ENCODE results near the gene MASP2.
A peak's percentile ranks its signal among the peaks of the same experiment; 100 is the strongest.
"Not testable (repeated sequence)": the region's sequence is repeated elsewhere in the genome, so short reads cannot be mapped to it uniquely, and the experiment has no call there.

The MASP2 gene

DNA sequence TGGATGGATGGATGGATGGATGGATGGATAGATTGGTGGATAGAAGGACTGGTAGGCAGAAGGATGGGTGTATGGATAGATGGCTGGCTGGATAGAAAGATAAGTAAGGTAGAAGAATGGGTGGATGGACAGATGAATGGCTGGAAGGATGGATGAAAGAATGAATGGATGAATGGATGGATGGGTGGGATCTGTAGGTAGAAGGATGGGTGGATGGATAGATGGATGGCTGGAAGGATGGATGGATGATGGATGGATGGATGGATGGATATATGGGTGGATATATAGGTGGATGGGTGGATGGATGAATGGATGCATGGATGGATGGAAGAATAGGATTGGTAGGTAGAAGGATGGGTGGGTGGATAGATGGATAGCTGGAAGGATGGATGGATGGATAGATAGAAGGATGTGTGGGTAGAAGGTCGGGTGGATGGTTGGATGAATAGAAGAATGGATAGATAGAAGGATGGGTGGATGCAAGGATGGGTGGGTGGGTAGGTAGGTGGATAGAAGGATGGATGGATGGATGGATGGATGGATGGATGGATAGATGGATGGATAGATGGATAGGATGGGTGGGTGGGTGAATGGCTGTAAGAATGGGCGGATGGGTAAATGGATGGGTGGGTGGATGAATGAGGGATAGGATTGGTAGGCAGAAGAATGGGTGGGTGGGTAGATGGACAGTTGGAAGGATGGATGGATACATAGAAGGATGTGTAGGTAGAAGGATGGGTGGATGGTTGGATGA, 7.5 kb downstream of the MASP2 start:
- DNase-seq (ENCODE audit: low read depth in 3 of 3), result no peak

DNA sequence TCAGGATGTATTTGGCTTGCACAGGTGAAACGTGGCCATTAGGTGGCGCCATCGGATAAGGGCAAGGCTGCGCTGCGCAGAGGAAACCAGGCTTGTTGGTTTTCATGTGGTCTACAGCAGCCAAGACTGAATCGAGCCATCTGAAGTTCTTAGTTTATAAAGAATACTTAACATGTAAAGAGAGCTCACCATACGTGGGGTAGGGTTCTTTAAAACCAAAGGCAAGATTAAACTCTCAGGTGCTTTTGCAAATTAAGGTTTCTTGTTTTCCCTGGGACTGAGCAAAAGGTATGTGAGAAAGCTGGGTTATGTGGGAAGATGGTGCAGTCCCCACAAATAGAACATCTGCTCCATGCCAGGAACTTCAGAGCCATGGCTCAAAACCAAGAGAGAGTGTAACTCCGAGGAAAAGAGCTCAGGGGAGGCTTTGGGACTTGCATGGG, 9.3 kb downstream of the MASP2 start:
- peak; percentile 78 to 87 (median 86) for DNase-seq (ENCODE audit: low read depth in 3 of 3)

GRCh38 chr1:11037019-11037739, 9.9 kb downstream of the MASP2 start:
- DNase-seq (ENCODE audit: low read depth in 3 of 3), result not testable (repeated sequence)

DNA sequence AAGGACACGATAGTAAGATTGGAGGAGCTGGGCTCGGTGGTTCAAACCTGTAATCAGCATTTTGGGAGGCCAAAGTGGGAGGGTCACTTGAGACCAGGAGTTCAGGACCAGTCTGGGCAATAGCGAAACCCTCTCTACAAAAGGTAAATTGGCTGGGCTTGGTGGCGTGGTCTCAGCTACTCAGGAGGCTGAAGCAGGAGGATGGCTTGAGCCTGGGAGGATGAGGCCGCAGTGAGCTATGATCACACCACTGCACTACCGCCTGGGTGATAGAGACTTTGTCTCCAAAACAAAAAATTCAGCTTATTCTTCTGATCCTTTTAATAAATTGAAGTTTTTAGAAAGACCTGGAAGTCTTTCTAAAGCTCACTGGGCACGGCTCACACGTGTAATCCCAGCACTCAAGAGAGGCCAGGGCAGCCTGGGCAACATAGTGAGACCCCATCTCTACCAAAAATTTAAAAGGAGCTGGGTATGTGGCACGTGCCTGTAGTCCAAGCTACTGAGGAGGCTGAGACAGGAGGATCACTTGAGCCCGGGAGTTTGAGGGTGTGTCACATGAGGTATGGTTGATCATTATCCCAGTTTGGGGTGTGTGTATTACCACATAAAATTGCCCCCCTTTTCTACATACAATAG, 15.3 kb downstream of the MASP2 start:
- DNase-seq (ENCODE audit: low read depth in 3 of 3), result no peak

GRCh38 chr1:11030865-11031264, 16.2 kb downstream of the MASP2 start:
- DNase-seq (ENCODE audit: low read depth in 3 of 3), result no peak

GRCh38 chr1:11028018-11028417, 19.0 kb downstream of the MASP2 start:
- no peak for DNase-seq (ENCODE audit: low read depth in 3 of 3)

DNA sequence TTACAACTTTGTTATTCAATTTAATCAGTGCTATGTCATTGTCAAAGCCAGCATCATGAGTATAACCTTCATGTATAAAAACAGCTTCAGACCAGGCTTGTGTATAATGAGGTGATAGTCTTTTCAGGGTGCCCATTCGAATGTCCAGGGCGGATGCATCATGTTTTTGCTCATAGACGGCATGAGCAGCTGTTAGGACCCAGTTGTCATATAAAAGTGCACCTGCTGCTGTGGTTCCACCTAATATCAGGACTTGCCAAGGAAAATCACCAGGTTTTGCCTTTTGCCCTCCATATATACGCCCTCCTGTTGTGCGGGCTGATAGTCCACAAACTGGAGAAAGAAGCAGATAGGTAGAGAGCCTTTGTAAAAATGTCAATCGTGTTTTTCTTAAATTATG, 19.7 kb downstream of the MASP2 start:
- DNase-seq (ENCODE audit: low read depth in 3 of 3), result no peak

DNA sequence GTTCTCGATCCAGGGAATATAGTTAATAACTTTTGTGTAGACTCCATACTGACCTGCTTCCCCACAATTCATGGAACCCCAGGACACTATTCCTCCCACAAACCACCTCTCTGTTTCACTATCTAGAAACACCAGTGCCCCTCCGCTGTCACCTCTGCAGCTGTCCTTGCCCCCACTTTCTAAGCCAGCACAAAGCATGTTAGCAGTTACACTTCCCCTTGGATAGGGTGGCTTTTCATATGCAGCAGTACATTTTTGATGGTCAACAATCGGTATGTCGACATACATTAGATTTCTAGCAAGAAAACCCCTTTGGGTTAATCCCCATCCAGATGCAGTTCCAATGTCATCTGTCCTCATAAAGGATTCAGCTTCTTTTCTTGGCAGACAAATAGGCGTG, 20.1 kb downstream of the MASP2 start:
- DNase-seq (ENCODE audit: low read depth in 3 of 3), result no peak

DNA sequence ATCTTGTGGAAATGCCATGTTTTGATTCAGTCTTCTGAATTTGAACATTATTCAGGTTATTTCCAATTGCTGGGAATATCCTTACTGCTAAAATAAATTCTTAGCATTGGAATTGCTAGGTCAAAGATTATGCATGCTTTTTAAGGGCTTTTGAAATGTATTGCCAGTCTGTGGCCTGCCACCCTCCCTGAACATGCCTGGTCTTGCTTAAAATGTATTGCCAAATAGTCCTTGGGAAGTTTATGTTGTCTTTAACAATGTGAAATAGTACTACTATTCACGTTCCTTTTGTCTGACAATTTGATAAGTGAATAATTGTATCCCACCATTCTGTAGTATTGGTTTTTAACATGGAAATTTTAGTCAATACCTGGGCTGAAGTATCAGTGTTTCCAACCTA, 21.0 kb downstream of the MASP2 start:
- no peak for DNase-seq (ENCODE audit: low read depth in 3 of 3)

- no peak for DNase-seq (ENCODE audit: low read depth in 3 of 3)
These were observed 21.4 kb downstream of the MASP2 start for GRCh38 chr1:11025618-11026017.

DNA sequence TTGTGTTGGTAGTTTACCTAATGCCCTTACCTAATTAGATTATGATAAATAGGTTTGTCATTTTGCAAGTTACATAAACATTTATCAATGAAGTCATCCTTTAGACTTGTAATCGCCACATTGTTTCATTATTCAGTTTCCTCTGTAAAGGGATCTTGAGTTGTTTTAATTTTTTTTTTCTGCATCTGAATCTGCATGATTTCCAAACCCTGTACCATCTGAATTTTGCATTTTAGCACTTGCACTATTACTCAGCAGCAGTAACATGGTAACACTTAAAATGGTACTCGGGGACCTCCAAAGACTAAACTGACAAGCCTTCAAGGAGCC, 22.2 kb downstream of the MASP2 start:
- no peak for DNase-seq (ENCODE audit: low read depth in 3 of 3)

GRCh38 chr1:11024154-11024873, 22.7 kb downstream of the MASP2 start:
- no peak for DNase-seq (ENCODE audit: low read depth in 3 of 3)

DNA sequence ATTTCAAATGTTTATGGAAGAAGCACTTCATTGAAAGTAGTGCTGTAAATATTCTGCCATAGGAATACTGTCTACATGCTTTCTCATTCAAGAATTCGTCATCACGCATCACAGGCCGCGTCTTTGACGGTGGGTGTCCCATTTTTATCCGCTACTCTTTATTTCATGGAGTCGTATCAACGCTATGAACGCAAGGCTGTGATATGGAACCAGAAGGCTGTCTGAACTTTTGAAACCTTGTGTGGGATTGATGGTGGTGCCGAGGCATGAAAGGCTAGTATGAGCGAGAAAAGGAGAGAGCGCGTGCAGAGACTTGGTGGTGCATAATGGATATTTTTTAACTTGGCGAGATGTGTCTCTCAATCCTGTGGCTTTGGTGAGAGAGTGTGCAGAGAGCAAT, 23.8 kb downstream of the MASP2 start:
- no peak for DNase-seq (ENCODE audit: low read depth in 3 of 3)

- DNase-seq (ENCODE audit: low read depth in 3 of 3), result no peak
These were observed 27.1 kb downstream of the MASP2 start for GRCh38 chr1:11019971-11020370.

- not testable (repeated sequence) for DNase-seq (ENCODE audit: low read depth in 3 of 3)
These were observed 27.7 kb downstream of the MASP2 start for GRCh38 chr1:11019358-11019757.

- DNase-seq (ENCODE audit: low read depth in 3 of 3), result no peak
These were observed 33.9 kb downstream of the MASP2 start for GRCh38 chr1:11013160-11013531.

DNA sequence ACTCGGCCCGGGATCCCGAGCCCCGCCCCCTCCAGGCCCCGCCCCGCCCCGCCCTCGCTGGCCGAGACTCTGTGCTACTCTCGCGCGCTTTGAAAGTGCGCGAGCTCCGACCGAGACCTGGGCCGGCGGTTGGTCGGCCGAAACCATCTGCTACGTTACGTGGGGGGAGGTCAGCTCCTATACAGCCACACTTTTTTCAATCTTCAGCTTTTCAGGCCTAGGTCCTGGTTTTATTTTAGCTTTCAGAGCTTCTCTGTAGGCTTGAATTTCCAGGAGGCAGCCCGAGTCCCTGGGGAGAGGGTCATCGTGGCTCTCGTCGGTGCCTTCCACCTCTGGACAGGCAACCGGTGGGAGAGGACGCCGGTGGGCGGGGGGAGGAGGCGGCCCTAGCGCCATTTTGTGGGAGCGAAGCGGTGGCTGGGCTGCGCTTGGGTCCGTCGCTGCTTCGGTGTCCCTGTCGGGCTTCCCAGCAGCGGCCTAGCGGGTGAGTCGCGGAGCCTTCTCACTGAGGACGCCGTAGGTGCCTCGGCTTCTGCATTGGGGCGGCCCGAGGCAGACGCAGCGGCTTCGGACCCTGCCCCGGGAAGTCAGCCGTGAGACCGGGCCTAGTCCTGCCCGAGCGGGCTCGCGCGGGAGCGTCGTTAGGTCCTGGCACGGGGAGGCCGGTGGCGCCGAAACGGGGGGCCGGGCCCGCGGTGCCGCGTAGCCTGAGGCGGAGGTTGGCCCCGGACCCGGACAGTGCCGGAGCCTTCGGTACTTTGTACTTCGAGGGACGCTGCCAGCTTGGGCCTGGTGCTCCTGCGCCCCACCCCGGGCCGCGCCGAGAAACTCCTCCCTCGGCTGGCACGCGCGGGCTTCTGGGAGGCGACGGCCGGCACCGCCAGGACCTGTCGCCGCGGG, 34.5 kb downstream of the MASP2 start, which contains the start of gene TARDBP:
TSS of gene TARDBP (plus strand) at position 395 of the 900 bp plus-strand sequence. CDS start 1,074 bp downstream, outside the sequence.
- peak; percentile 82 to 90 (median 83) for DNase-seq (ENCODE audit: low read depth in 3 of 3)

- no peak for DNase-seq (ENCODE audit: low read depth in 3 of 3)
These were observed 46.5 kb downstream of the MASP2 start for GRCh38 chr1:11000526-11000925.

DNA sequence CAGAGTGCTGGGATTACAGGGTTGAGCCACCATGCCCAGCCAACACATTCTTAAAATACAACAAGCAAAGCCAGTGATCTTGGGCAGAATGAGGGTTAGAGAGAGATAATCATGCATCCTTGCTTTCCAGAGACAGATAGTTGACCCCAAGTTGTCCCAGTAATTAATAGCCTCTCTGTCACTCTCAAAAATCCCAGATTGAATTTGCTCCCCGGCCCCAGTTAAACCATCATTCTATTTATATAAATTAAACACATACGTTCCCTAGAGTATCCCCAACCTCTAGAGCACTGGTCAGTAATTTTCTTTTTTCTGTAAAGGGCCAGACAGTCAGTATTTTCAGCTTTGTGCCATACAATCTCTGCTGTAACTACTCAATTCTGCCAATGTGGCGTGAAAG, 50.9 kb downstream of the MASP2 start:
- no peak for DNase-seq (ENCODE audit: low read depth in 3 of 3)

- no peak for DNase-seq (ENCODE audit: low read depth in 3 of 3)
These were observed 54.2 kb downstream of the MASP2 start for GRCh38 chr1:10992864-10993263.

DNA sequence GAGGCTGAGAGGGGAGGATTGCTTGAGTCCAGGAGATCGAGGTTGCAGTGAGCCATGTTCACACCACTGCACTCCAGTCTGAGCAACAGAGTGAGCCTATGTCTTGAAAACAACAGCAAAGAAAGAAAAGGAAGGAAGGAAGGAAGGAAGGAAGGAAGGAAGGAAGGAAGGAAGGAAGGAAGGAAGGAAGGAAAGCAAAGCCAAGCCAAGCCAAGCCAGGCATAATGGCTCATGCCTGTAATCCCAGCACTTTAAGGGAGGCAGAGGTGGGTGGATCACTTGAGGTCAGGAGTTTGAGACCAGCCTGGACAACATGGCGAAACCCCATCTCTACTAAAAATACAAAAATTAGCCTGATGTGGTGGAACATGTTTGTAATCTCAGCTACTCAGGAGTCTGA, 55.0 kb downstream of the MASP2 start:
- not testable (repeated sequence) for DNase-seq (ENCODE audit: low read depth in 3 of 3)

Measured in stimulated activated CD4-positive, alpha-beta T cell treated with anti-CD3 and anti-CD28 coated beads, TNF-alpha, amount 100 ng/mL, for 24 hours (primary cell).